Type B pancreatic cell (in vitro differentiated cells): ENCODE data around the gene DNAH10. TPM values are rescaled to one million over a fixed set of nuclear protein-coding genes. Genes with fewer than 3 reads are reported as not detected.

Source experiments
- DNase-seq: peaks from one replicate; pipeline ENCODE4 v3.0.0; 2021; ENCODE audit warnings: mixed read lengths; ENCODE audit not compliant: unreplicated experiment; ENCODE audit errors: extremely low spot score
- H3K27ac Mint-ChIP-seq: 2 replicates; pipeline ENCODE4 v1.8.0; 2021; ENCODE audit warnings: mild to moderate bottlenecking, mixed read lengths
- H3K27me3 Mint-ChIP-seq: 2 replicates; pipeline ENCODE4 v1.8.0; 2021; ENCODE audit warnings: mixed read lengths
- H3K36me3 Mint-ChIP-seq: 2 replicates; pipeline ENCODE4 v1.8.0; 2021; ENCODE audit warnings: mixed read lengths
- H3K4me1 Mint-ChIP-seq: one replicate; pipeline ENCODE4 v1.8.0; 2021; ENCODE audit warnings: mixed read lengths; ENCODE audit not compliant: unreplicated experiment
- H3K4me3 Mint-ChIP-seq: 2 replicates; pipeline ENCODE4 v1.8.0; 2021; ENCODE audit warnings: mild to moderate bottlenecking, mixed read lengths
- H3K9me3 Mint-ChIP-seq: 2 replicates; pipeline ENCODE4 v1.8.0; 2021; ENCODE audit warnings: mixed read lengths
- total RNA-seq: library from RNA; stranded (reverse); gene quantifications from 2 replicates; pipeline ENCODE4 v1.2.1, GENCODE V29; 2021; ENCODE audit warnings: low replicate concordance
- TF ChIP-seq, protein P1 (sequence below): fragments of 200-600 bp; sonication (generic); conservative IDR thresholded peaks from 2 replicates; pipeline ENCODE4 v1.5.0; 2021; ENCODE audit warnings: antibody characterized with exemption, mild to moderate bottlenecking

DNAH10 gene
- total RNA-seq, 1 donor from 2014 or later = 0.56 TPM

DNA sequence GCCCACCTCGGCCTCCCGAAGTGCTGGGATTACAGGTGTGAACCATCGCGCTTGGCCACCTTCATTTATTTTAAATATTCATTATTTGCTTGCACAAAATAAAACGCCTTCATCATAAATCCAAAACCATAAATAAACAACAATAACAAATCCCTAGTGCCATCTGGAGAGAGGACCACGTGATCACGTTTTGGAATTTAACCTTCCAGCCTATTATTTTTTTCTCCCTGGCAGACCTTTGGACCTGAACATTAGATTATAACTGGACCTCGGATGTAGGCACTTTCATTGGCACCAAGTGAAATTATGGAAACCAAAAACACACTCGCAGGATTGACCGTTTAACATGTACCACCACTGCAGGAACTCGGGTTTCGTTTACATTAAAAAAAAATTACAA, 2.0 kb downstream of the DNAH10 start:
- Mint-ChIP-seq H3K36me3 (no peaks in the 10 kb centered on the region), H3K27me3 (peaks cover 21% of the 10 kb centered on the region), H3K9me3 (no peaks in the 10 kb centered on the region), H3K4me3 (peak overlapping the region; percentile 21), H3K27ac (no peak overlapping the region), H3K4me1 (peaks cover 6% of the 10 kb centered on the region)
- DNase-seq = no peak
- TF ChIP-seq, protein P1, sequence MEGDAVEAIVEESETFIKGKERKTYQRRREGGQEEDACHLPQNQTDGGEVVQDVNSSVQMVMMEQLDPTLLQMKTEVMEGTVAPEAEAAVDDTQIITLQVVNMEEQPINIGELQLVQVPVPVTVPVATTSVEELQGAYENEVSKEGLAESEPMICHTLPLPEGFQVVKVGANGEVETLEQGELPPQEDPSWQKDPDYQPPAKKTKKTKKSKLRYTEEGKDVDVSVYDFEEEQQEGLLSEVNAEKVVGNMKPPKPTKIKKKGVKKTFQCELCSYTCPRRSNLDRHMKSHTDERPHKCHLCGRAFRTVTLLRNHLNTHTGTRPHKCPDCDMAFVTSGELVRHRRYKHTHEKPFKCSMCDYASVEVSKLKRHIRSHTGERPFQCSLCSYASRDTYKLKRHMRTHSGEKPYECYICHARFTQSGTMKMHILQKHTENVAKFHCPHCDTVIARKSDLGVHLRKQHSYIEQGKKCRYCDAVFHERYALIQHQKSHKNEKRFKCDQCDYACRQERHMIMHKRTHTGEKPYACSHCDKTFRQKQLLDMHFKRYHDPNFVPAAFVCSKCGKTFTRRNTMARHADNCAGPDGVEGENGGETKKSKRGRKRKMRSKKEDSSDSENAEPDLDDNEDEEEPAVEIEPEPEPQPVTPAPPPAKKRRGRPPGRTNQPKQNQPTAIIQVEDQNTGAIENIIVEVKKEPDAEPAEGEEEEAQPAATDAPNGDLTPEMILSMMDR = no peak

DNA sequence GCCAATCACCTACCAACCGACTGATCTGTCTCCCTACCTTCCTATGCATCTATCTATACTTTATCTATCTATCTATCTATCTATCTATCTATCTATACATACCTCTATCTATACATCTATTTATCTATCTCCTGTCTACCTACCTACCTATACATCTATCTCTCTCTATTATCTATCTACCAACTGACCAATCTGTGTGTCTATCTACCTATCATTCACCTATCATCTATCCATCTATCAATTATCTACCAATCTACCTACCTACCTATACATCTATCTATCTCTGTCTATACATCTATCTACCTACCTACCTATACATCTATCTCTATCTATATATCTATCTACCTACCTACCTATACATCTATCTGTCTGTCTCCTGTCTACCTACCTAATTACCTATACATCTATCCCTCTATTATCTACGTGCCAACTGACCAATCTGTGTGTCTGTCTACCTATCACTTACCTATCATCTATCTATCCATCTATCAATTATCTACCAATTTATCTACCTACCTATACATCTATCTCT, 3.5 kb downstream of the DNAH10 start:
- TF ChIP-seq, protein P1 = no peak
- Mint-ChIP-seq H3K27ac (no peak overlapping the region), H3K9me3 (no peaks in the 10 kb centered on the region), H3K36me3 (no peaks in the 10 kb centered on the region), H3K4me1 (peaks cover 6% of the 10 kb centered on the region), H3K27me3 (peaks cover 21% of the 10 kb centered on the region), H3K4me3 (no peak overlapping the region)
- no peak for DNase-seq

DNA sequence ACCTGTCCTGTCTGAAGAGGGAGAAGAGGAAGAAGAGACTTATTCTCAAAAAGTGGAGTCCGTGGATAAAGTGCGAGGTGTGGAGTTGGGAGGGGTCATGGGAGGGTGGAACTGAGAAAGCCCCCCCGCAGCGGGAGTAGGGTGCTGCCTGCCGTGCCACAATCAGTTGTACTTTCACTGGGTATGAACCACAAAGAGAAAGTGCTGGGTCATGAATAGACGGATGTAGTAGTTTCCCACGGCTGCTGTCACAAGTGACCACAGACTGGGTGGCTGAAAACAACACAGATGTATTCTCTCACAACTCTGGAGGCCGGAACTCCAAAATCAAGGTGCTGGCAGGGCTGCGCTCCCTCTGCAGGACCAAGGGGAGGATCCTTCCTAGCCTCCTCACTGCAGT, 5.5 kb downstream of the DNAH10 start:
- Mint-ChIP-seq H3K9me3 (no peaks in the 10 kb centered on the region), H3K4me3 (no peak overlapping the region), H3K36me3 (no peaks in the 10 kb centered on the region), H3K27me3 (peaks cover 15% of the 10 kb centered on the region), H3K27ac (no peak overlapping the region), H3K4me1 (no peaks in the 10 kb centered on the region)
- DNase-seq = no peak
- TF ChIP-seq, protein P1 = no peak

DNA sequence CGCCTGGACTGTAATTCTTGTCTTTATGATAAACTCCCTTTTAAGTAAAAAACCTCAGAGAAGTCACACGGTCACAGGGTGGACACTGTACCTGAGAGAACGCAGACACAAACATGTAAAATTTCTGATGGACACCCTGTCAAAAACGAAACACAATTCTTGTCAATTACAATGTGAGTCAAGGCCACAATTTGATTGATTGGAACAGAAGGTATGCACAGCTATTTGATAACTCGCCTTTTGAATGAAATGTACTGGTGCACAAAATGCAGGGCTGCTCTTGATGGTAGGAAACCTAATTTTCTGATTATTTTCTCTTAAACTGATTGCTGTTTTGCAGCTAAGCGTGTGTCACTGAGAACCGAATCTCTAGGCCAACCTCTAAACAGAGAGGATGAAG, 9.2 kb downstream of the DNAH10 start:
- TF ChIP-seq, protein P1 = no peak
- H3K4me1 Mint-ChIP-seq = no peaks in the 10 kb centered on the region
- no peak overlapping the region for H3K4me3 Mint-ChIP-seq
- peaks cover 11% of the 10 kb centered on the region for H3K27me3 Mint-ChIP-seq
- no peaks in the 10 kb centered on the region for H3K9me3 Mint-ChIP-seq
- H3K36me3 Mint-ChIP-seq = no peaks in the 10 kb centered on the region
- no peak for DNase-seq
- H3K27ac Mint-ChIP-seq = no peak overlapping the region

DNA sequence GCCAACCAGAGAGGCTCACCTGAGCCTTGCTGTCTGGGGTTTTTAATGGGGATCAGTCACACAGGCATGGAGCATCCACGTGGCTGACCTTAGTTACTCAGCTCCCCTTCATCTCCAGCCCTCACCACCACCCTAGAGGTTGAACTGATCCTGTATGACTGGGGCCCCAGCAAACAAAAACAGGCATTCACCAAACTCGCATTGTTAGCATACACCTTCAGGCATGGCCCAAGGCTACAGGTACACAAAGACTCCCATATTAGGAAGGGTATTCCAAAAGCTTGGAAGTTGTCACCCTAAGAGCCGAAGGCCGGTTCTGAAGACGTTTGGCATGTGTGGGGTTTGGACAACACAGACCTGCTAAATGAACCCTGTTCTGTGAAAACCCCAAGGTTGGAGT, 10.0 kb downstream of the DNAH10 start:
- Mint-ChIP-seq H3K27me3 (peaks cover 16% of the 10 kb centered on the region), H3K36me3 (no peaks in the 10 kb centered on the region), H3K9me3 (no peaks in the 10 kb centered on the region), H3K27ac (no peak overlapping the region), H3K4me1 (no peaks in the 10 kb centered on the region), H3K4me3 (no peak overlapping the region)
- TF ChIP-seq, protein P1 = no peak
- no peak for DNase-seq

DNA sequence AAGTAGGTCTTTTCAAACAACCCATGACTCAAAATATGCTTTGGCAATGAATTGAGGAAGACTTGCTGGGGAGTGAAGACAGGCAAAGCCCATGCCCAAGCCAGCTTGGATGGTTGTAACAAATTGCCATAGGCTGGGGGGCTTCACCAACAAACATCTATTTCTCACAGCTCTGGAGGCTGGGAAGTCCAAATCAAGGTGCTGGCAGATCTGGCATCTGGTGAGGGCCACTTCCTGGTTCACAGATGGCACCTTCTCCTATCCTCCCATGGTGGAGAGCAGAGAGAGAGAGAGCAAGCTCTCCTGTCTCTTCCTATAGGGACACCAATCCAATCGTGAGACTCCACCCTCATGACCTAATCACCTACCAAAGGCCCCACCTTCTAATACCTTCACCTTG, 11.3 kb downstream of the DNAH10 start:
- TF ChIP-seq, protein P1 = no peak
- Mint-ChIP-seq H3K4me1 (no peaks in the 10 kb centered on the region), H3K4me3 (no peak overlapping the region), H3K36me3 (no peaks in the 10 kb centered on the region), H3K27ac (no peak overlapping the region), H3K9me3 (no peaks in the 10 kb centered on the region), H3K27me3 (peaks cover 17% of the 10 kb centered on the region)
- DNase-seq = no peak
